ENCODE results near the gene C8B.

DNA sequence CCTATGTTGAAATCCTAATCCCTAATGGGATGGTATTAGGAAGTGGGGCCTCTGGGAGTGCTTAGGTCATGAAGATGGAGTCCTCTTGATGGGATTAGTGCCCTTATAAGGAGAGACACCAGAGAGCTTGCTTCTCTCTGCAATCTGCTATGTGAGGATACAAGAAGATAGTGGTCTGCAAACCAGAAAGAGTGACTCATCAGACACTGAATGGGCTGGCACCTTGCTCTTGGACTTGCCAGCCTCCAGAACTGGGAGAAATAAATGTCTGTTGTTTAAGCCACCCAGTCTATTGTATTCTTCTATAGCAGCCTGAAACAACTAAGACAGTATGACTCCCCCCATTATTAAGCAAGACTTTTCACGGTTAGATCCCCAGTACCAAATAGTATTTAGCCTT, 43.3 kb downstream of the C8B start:
- no peak for TF ChIP-seq POLR2AphosphoS5 (IDR thresholded peaks at IDR 0.05; ENCODE audit: low read depth, low read length)
- TF ChIP-seq, protein P1, sequence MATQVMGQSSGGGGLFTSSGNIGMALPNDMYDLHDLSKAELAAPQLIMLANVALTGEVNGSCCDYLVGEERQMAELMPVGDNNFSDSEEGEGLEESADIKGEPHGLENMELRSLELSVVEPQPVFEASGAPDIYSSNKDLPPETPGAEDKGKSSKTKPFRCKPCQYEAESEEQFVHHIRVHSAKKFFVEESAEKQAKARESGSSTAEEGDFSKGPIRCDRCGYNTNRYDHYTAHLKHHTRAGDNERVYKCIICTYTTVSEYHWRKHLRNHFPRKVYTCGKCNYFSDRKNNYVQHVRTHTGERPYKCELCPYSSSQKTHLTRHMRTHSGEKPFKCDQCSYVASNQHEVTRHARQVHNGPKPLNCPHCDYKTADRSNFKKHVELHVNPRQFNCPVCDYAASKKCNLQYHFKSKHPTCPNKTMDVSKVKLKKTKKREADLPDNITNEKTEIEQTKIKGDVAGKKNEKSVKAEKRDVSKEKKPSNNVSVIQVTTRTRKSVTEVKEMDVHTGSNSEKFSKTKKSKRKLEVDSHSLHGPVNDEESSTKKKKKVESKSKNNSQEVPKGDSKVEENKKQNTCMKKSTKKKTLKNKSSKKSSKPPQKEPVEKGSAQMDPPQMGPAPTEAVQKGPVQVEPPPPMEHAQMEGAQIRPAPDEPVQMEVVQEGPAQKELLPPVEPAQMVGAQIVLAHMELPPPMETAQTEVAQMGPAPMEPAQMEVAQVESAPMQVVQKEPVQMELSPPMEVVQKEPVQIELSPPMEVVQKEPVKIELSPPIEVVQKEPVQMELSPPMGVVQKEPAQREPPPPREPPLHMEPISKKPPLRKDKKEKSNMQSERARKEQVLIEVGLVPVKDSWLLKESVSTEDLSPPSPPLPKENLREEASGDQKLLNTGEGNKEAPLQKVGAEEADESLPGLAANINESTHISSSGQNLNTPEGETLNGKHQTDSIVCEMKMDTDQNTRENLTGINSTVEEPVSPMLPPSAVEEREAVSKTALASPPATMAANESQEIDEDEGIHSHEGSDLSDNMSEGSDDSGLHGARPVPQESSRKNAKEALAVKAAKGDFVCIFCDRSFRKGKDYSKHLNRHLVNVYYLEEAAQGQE (IDR thresholded peaks at IDR 0.05; ENCODE audit: insufficient read depth in 1 of 2, low read depth in 2 of 2, low read length in 2 of 2) = no peak
